HepG2 (cell line): Measurements from ENCODE around the gene CCDC106. TPM values are rescaled to one million over a fixed set of nuclear protein-coding genes. Genes with fewer than 3 reads are reported as not detected.
A peak's percentile ranks its signal among the peaks of the same experiment; 100 is the strongest.

ENCODE experiments used
- AGO2 ChIP-seq: fragments of 200-400 bp; formaldehyde crosslinking; optimal IDR thresholded peaks from 2 replicates; pipeline ENCODE3; 2017; ENCODE audit warnings: mild to moderate bottlenecking, low read depth, low read length, moderate library complexity
- FOXA1 ChIP-seq, 2 experiments: fragments of 450-650 bp in 1 of 2; sonication (generic) in 1 of 2; formaldehyde crosslinking in 1 of 2; IDR thresholded peaks; 2 replicates each; pipeline versions ENCODE4 v1.4.0 to v1.6.1; 2016 to 2020; ENCODE audit warnings: missing genetic modification reagents in 1 of 2
- IKZF1 ChIP-seq: fragments of 450-650 bp; IDR thresholded peaks from 2 replicates; pipeline ENCODE4 v1.7.1; 2016
- MEIS2 ChIP-seq: sonication (generic); formaldehyde crosslinking; IDR thresholded peaks from 2 replicates; pipeline ENCODE4 v1.9.0; 2021; ENCODE audit warnings: mild to moderate bottlenecking, missing genetic modification reagents
- POLR2G ChIP-seq: fragments of 200-400 bp; formaldehyde crosslinking; IDR thresholded peaks from 2 replicates; pipeline ENCODE4 v1.6.1; 2018; ENCODE audit warnings: mild to moderate bottlenecking, low read depth, low read length, moderate library complexity
- RBM22 ChIP-seq: fragments of 200-400 bp; formaldehyde crosslinking; optimal IDR thresholded peaks from 2 replicates; pipeline ENCODE3; 2017; ENCODE audit warnings: mild to moderate bottlenecking, low read length, moderate library complexity
- SOX13 ChIP-seq, 3 experiments: fragments of 450-650 bp in 1 of 3; sonication (generic) in 1 of 3; formaldehyde crosslinking in 1 of 3; IDR thresholded peaks in 2 of 3; conservative IDR thresholded peaks in 1 of 3; 2 replicates each; pipeline versions ENCODE4 v1.5.0 to v1.6.1; 2016 to 2020; ENCODE audit warnings: antibody characterized with exemption in 1 of 3, mild to moderate bottlenecking in 1 of 3, missing compliant biosample characterization in 1 of 3, missing genetic modification reagents in 1 of 3, moderate library complexity in 1 of 3
- TBX3 ChIP-seq: fragments of 450-650 bp; IDR thresholded peaks from 2 replicates; pipeline ENCODE4 v1.6.1; 2017; ENCODE audit warnings: antibody characterized with exemption, mild to moderate bottlenecking, inconsistent platforms, borderline replicate concordance
- ZMYM3 ChIP-seq: sonication (generic); formaldehyde crosslinking; IDR thresholded peaks from 2 replicates; pipeline ENCODE4 v1.5.1; 2020; ENCODE audit warnings: mild to moderate bottlenecking, missing genetic modification reagents
- ZNF138 ChIP-seq: sonication (generic); formaldehyde crosslinking; IDR thresholded peaks from 2 replicates; pipeline ENCODE4 v1.5.0; 2020; ENCODE audit warnings: mild to moderate bottlenecking, low read depth, missing genetic modification reagents
- ZNF607 ChIP-seq: sonication (generic); formaldehyde crosslinking; IDR thresholded peaks from 2 replicates; pipeline ENCODE4 v1.5.1; 2020; ENCODE audit warnings: missing genetic modification reagents, mild to moderate bottlenecking, borderline replicate concordance
- ZNF629 ChIP-seq: sonication (generic); formaldehyde crosslinking; conservative IDR thresholded peaks from 2 replicates; pipeline ENCODE4 v1.5.0; 2020; ENCODE audit warnings: missing genetic modification reagents
- polyA plus RNA-seq, 8 experiments: library from polyadenylated mRNA; depleted of rRNA in 3 of 8; stranded (reverse) in 7 of 8; unstranded in 1 of 8; fragments of >200 nt; fragmentation: Illumina TruSeq in 4 of 8; extraction: Trizol in 4 of 8; gene quantifications; 2 replicates each; pipeline versions ENCODE4 v1.2.1 to v1.2.3, GENCODE V29; 2011 to 2016; ENCODE audit warnings: low read depth in 4 of 8, missing spikeins in 1 of 8, mixed read lengths in 1 of 8; ENCODE audit not compliant: insufficient read depth in 1 of 8
- total RNA-seq, 5 experiments: library from RNA; depleted of rRNA; stranded (reverse); fragments of >200 nt; fragmentation: Illumina TruSeq; extraction: Trizol; gene quantifications; 2 replicates each; pipeline ENCODE4 v1.2.3, GENCODE V29; 2016; ENCODE audit warnings: low read depth in 1 of 5
- TF ChIP-seq, protein P1 (sequence below): sonication (generic); formaldehyde crosslinking; conservative IDR thresholded peaks from 2 replicates; pipeline ENCODE4 v1.8.0; 2022; ENCODE audit warnings: low read depth, missing genetic modification reagents
- TF ChIP-seq, protein P2 (sequence below): sonication (generic); formaldehyde crosslinking; IDR thresholded peaks from 2 replicates; pipeline ENCODE4 v1.5.0; 2020; ENCODE audit warnings: mild to moderate bottlenecking, missing genetic modification reagents, borderline replicate concordance

The CCDC106 gene
- total and polyA plus RNA-seq, 2 of the 13 experiments (the other 11 are each of a cell fraction or from before 2014, with no cell fraction given): 4.7 to 8.8 TPM

DNA sequence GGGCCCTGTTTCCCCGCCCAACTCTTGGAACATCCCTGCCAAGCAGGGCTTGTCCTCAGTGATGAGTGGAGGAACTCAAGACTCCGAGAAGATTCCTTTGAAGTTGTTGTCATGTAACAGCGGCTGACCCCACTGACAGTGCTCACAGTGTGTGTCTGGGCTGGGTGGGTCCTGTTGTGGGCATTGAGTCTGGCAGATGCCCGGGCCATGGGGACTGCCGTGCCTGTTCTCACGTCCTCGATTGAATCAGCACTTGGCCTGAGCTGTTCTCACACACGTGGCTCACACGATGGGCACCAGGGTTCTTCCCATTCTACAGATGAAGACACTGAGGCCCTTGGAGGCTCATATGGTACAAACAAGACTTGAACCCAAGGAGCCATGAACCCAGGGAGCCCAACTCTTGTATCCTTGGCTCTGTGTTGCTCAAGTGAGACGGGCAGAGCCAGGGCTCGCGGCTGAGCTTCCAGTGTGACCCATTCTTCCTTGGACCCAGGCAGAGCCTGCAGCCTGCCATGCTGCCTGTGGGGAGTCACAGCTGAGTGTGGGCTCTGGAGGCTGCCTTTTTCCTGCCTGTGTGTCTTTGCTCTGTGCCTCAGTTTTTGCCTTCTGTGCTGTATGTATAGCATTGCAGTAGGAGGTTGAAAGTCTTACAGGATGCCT, 18.5 kb downstream of the CCDC106 start (continued):
- TF ChIP-seq ZNF607 (CRISPR knock-in tag): no peak
- TF ChIP-seq TBX3: no peak
- TF ChIP-seq, protein P1, sequence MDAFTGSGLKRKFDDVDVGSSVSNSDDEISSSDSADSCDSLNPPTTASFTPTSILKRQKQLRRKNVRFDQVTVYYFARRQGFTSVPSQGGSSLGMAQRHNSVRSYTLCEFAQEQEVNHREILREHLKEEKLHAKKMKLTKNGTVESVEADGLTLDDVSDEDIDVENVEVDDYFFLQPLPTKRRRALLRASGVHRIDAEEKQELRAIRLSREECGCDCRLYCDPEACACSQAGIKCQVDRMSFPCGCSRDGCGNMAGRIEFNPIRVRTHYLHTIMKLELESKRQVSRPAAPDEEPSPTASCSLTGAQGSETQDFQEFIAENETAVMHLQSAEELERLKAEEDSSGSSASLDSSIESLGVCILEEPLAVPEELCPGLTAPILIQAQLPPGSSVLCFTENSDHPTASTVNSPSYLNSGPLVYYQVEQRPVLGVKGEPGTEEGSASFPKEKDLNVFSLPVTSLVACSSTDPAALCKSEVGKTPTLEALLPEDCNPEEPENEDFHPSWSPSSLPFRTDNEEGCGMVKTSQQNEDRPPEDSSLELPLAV: no peak
- TF ChIP-seq, protein P2, sequence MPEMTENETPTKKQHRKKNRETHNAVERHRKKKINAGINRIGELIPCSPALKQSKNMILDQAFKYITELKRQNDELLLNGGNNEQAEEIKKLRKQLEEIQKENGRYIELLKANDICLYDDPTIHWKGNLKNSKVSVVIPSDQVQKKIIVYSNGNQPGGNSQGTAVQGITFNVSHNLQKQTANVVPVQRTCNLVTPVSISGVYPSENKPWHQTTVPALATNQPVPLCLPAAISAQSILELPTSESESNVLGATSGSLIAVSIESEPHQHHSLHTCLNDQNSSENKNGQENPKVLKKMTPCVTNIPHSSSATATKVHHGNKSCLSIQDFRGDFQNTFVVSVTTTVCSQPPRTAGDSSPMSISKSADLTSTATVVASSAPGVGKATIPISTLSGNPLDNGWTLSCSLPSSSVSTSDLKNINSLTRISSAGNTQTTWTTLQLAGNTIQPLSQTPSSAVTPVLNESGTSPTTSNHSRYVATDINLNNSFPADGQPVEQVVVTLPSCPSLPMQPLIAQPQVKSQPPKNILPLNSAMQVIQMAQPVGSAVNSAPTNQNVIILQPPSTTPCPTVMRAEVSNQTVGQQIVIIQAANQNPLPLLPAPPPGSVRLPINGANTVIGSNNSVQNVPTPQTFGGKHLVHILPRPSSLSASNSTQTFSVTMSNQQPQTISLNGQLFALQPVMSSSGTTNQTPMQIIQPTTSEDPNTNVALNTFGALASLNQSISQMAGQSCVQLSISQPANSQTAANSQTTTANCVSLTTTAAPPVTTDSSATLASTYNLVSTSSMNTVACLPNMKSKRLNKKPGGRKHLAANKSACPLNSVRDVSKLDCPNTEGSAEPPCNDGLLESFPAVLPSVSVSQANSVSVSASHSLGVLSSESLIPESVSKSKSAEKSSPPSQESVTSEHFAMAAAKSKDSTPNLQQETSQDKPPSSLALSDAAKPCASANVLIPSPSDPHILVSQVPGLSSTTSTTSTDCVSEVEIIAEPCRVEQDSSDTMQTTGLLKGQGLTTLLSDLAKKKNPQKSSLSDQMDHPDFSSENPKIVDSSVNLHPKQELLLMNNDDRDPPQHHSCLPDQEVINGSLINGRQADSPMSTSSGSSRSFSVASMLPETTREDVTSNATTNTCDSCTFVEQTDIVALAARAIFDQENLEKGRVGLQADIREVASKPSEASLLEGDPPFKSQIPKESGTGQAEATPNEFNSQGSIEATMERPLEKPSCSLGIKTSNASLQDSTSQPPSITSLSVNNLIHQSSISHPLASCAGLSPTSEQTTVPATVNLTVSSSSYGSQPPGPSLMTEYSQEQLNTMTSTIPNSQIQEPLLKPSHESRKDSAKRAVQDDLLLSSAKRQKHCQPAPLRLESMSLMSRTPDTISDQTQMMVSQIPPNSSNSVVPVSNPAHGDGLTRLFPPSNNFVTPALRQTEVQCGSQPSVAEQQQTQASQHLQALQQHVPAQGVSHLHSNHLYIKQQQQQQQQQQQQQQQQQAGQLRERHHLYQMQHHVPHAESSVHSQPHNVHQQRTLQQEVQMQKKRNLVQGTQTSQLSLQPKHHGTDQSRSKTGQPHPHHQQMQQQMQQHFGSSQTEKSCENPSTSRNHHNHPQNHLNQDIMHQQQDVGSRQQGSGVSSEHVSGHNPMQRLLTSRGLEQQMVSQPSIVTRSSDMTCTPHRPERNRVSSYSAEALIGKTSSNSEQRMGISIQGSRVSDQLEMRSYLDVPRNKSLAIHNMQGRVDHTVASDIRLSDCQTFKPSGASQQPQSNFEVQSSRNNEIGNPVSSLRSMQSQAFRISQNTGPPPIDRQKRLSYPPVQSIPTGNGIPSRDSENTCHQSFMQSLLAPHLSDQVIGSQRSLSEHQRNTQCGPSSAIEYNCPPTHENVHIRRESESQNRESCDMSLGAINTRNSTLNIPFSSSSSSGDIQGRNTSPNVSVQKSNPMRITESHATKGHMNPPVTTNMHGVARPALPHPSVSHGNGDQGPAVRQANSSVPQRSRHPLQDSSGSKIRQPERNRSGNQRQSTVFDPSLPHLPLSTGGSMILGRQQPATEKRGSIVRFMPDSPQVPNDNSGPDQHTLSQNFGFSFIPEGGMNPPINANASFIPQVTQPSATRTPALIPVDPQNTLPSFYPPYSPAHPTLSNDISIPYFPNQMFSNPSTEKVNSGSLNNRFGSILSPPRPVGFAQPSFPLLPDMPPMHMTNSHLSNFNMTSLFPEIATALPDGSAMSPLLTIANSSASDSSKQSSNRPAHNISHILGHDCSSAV: no peak
- TF ChIP-seq RBM22: peak; percentile 63
- peak; percentile 85 for TF ChIP-seq ZNF629 (CRISPR knock-in tag)
- TF ChIP-seq ZNF138: no peak
- no peak for TF ChIP-seq IKZF1
- TF ChIP-seq SOX13 (IDR thresholded peaks at IDR 0.05): no peak
- TF ChIP-seq SOX13 (CRISPR knock-in tag; conservative IDR thresholded peaks at IDR 0.05 in 1 of 2, IDR thresholded peaks at IDR 0.05 in 1 of 2): no peak
- TF ChIP-seq AGO2: peak; percentile 34
- no peak for TF ChIP-seq FOXA1 (IDR thresholded peaks at IDR 0.05)
- no peak for TF ChIP-seq FOXA1 (CRISPR knock-in tag; IDR thresholded peaks at IDR 0.05)
- no peak for TF ChIP-seq MEIS2 (CRISPR knock-in tag)
- peak; percentile 56; the same call in 1 of the 2 replicates for TF ChIP-seq ZMYM3 (CRISPR knock-in tag)
- TF ChIP-seq POLR2G: peak; percentile 18; the same call in 1 of the 2 replicates
